ENCODE results near the gene SEZ6L.

The SEZ6L gene

GRCh38 chr22:26348810-26349526 lies 179.7 kb downstream of the SEZ6L start:
- no peak overlapping the region for H3K9ac ChIP-seq (ENCODE audit: low read length)

GRCh38 chr22:26354707-26355106 lies 185.4 kb downstream of the SEZ6L start:
- Histone ChIP-seq H3K9me2 (ENCODE audit: low read depth, low read length) (no peaks in the 10 kb centered on the region), H3K4me3 (ENCODE audit: low read depth, low read length, poor library complexity, severe bottlenecking) (no peak overlapping the region), H3K79me2 (ENCODE audit: insufficient read depth, low read length) (no peaks in the 10 kb centered on the region), H3K9me3 (ENCODE audit: low read length) (no peaks in the 10 kb centered on the region), H3K4me2 (ENCODE audit: low read length) (no peak overlapping the region), H3K9ac (ENCODE audit: low read length) (no peak overlapping the region), H4K20me1 (ENCODE audit: insufficient read depth, low read length) (no peaks in the 10 kb centered on the region), H3K4me1 (ENCODE audit: insufficient read depth, low read length, severe bottlenecking) (no peaks in the 10 kb centered on the region), H3K27ac (ENCODE audit: low read depth, low read length, poor library complexity, severe bottlenecking) (no peak overlapping the region), H3F3A (ENCODE audit: insufficient read depth, low read length) (no peaks in the 10 kb centered on the region), H2AFZ (ENCODE audit: low read length) (no peak overlapping the region), H3K27me3 (ENCODE audit: insufficient read depth, low read length) (peaks cover 3% of the 10 kb centered on the region; the same call in 1 of the 2 replicates), H3K36me3 (ENCODE audit: insufficient read depth, low read length) (no peaks in the 10 kb centered on the region)
- TF ChIP-seq, protein P1, sequence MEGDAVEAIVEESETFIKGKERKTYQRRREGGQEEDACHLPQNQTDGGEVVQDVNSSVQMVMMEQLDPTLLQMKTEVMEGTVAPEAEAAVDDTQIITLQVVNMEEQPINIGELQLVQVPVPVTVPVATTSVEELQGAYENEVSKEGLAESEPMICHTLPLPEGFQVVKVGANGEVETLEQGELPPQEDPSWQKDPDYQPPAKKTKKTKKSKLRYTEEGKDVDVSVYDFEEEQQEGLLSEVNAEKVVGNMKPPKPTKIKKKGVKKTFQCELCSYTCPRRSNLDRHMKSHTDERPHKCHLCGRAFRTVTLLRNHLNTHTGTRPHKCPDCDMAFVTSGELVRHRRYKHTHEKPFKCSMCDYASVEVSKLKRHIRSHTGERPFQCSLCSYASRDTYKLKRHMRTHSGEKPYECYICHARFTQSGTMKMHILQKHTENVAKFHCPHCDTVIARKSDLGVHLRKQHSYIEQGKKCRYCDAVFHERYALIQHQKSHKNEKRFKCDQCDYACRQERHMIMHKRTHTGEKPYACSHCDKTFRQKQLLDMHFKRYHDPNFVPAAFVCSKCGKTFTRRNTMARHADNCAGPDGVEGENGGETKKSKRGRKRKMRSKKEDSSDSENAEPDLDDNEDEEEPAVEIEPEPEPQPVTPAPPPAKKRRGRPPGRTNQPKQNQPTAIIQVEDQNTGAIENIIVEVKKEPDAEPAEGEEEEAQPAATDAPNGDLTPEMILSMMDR (IDR thresholded peaks at IDR 0.05; ENCODE audit: low read length): no peak
- TF ChIP-seq EZH2 (IDR thresholded peaks at IDR 0.05; ENCODE audit: borderline replicate concordance, low read length): no peak

More at GRCh38 chr22:26348810-26349526, 179.7 kb downstream of the SEZ6L start:
- Histone ChIP-seq H3K27ac (ENCODE audit: low read depth, low read length, poor library complexity, severe bottlenecking) (no peak overlapping the region), H3K9me3 (ENCODE audit: low read length) (no peaks in the 10 kb centered on the region), H3K36me3 (ENCODE audit: insufficient read depth, low read length) (no peaks in the 10 kb centered on the region), H3K79me2 (ENCODE audit: insufficient read depth, low read length) (no peaks in the 10 kb centered on the region), H3F3A (ENCODE audit: insufficient read depth, low read length) (no peaks in the 10 kb centered on the region), H4K20me1 (ENCODE audit: insufficient read depth, low read length) (no peaks in the 10 kb centered on the region), H3K9me2 (ENCODE audit: low read depth, low read length) (no peaks in the 10 kb centered on the region), H3K4me3 (ENCODE audit: low read depth, low read length, poor library complexity, severe bottlenecking) (no peak overlapping the region), H2AFZ (ENCODE audit: low read length) (no peak overlapping the region), H3K27me3 (ENCODE audit: insufficient read depth, low read length) (no peaks in the 10 kb centered on the region; the same call in 1 of the 2 replicates), H3K4me2 (ENCODE audit: low read length) (no peak overlapping the region), H3K4me1 (ENCODE audit: insufficient read depth, low read length, severe bottlenecking) (no peaks in the 10 kb centered on the region)
- TF ChIP-seq, protein P1 (IDR thresholded peaks at IDR 0.05; ENCODE audit: low read length): no peak
- TF ChIP-seq EZH2 (IDR thresholded peaks at IDR 0.05; ENCODE audit: borderline replicate concordance, low read length): no peak

DNA sequence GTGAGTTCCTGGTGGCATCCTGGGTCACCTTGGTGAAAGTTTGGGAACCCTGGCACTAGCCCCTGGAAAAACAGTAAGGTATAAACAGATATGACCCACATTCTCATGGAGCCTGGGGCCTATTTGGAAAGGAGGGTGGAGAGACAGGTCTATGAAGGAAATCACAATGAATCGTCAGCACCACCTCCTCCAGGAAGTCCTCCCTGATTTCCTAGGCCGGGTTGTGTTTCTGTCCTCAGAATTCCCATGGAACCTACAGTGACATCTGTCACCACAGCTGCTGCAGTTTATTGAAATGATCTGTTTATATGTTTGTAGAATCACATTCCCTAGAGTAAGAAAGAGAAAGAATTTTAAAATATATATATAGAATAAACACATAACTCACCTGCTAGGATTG lies 188.0 kb downstream of the SEZ6L start:
- Histone ChIP-seq H3K4me1 (ENCODE audit: insufficient read depth, low read length, severe bottlenecking) (peaks cover 7% of the 10 kb centered on the region), H3K27ac (ENCODE audit: low read depth, low read length, poor library complexity, severe bottlenecking) (no peak overlapping the region), H3F3A (ENCODE audit: insufficient read depth, low read length) (no peaks in the 10 kb centered on the region), H3K36me3 (ENCODE audit: insufficient read depth, low read length) (no peaks in the 10 kb centered on the region), H3K4me3 (ENCODE audit: low read depth, low read length, poor library complexity, severe bottlenecking) (no peak overlapping the region), H3K27me3 (ENCODE audit: insufficient read depth, low read length) (0 out of 2 replicates have a peak, but pooled peaks cover 3% of the 10 kb centered on the region), H3K4me2 (ENCODE audit: low read length) (no peak overlapping the region), H3K79me2 (ENCODE audit: insufficient read depth, low read length) (no peaks in the 10 kb centered on the region), H2AFZ (ENCODE audit: low read length) (no peak overlapping the region), H3K9me3 (ENCODE audit: low read length) (no peaks in the 10 kb centered on the region), H4K20me1 (ENCODE audit: insufficient read depth, low read length) (no peaks in the 10 kb centered on the region), H3K9me2 (ENCODE audit: low read depth, low read length) (no peaks in the 10 kb centered on the region), H3K9ac (ENCODE audit: low read length) (no peak overlapping the region)
- TF ChIP-seq, protein P1 (IDR thresholded peaks at IDR 0.05; ENCODE audit: low read length): no peak
- no peak for TF ChIP-seq EZH2 (IDR thresholded peaks at IDR 0.05; ENCODE audit: borderline replicate concordance, low read length)
